DMS79 treated with DMSO at 0.1 percent for 48 hours (cell line): Measurements from ENCODE around the gene ZDHHC14.
"Not testable (repeated sequence)": the region's sequence is repeated elsewhere in the genome, so short reads cannot be mapped to it uniquely, and the experiment has no call there.

Source experiments
- DNase-seq: peaks from one replicate; lab custom pipeline; 2025; lab: John Stamatoyannopoulos, UW

Gene ZDHHC14

GRCh38 chr6:157380779-157381561, at the start of gene ZDHHC14:
ZDHHC14 (plus strand) TSS chr6:157381190.
- peak; percentile 69 for DNase-seq

- DNase-seq: no peak
These were observed 48.2 kb upstream of the ZDHHC14 start for GRCh38 chr6:157332813-157333212.

- DNase-seq: no peak
These were observed 47.5 kb upstream of the ZDHHC14 start for GRCh38 chr6:157333537-157333936.

GRCh38 chr6:157333956-157334355, 47.0 kb upstream of the ZDHHC14 start:
- no peak for DNase-seq

- no peak for DNase-seq
These were observed 45.2 kb upstream of the ZDHHC14 start for GRCh38 chr6:157335829-157336228.

GRCh38 chr6:157337276-157337675, 43.7 kb upstream of the ZDHHC14 start:
- not testable (repeated sequence) for DNase-seq

GRCh38 chr6:157337751-157338150, 43.2 kb upstream of the ZDHHC14 start:
- DNase-seq: no peak

GRCh38 chr6:157339432-157339831, 41.6 kb upstream of the ZDHHC14 start:
- no peak for DNase-seq

GRCh38 chr6:157343732-157344131, 37.3 kb upstream of the ZDHHC14 start:
- no peak for DNase-seq

GRCh38 chr6:157346373-157346772, 34.6 kb upstream of the ZDHHC14 start:
- no peak for DNase-seq

- no peak for DNase-seq
These were observed 22.7 kb upstream of the ZDHHC14 start for GRCh38 chr6:157358287-157358686.

- DNase-seq: no peak
These were observed 19.1 kb upstream of the ZDHHC14 start for GRCh38 chr6:157361886-157362285.

- DNase-seq: no peak
These were observed 16.3 kb upstream of the ZDHHC14 start for GRCh38 chr6:157364705-157365104.

- DNase-seq: no peak
These were observed 14.3 kb upstream of the ZDHHC14 start for GRCh38 chr6:157366648-157367047.

GRCh38 chr6:157368359-157369049, 12.5 kb upstream of the ZDHHC14 start:
- DNase-seq: no peak

GRCh38 chr6:157370755-157371154, 10.2 kb upstream of the ZDHHC14 start:
- DNase-seq: no peak

GRCh38 chr6:157372501-157373280, 8.3 kb upstream of the ZDHHC14 start:
- DNase-seq: no peak

GRCh38 chr6:157374889-157375443, 6.0 kb upstream of the ZDHHC14 start:
- DNase-seq: no peak

- no peak for DNase-seq
These were observed 4.7 kb upstream of the ZDHHC14 start for GRCh38 chr6:157376241-157376640.

- DNase-seq: no peak
These were observed 4.2 kb upstream of the ZDHHC14 start for GRCh38 chr6:157376706-157377230.

- peak; percentile 92 for DNase-seq
These were observed 1.1 kb upstream of the ZDHHC14 start for GRCh38 chr6:157379656-157380457.
